ENCODE data around the gene ACTBL2. TPM values are rescaled to one million over a fixed set of nuclear protein-coding genes. Genes with fewer than 3 reads are reported as not detected.
"Not testable (repeated sequence)": the region's sequence is repeated elsewhere in the genome, so short reads cannot be mapped to it uniquely, and the experiment has no call there.

ACTBL2 gene
- 2.8 and 4.0 TPM in 2 replicates for total RNA-seq

DNA sequence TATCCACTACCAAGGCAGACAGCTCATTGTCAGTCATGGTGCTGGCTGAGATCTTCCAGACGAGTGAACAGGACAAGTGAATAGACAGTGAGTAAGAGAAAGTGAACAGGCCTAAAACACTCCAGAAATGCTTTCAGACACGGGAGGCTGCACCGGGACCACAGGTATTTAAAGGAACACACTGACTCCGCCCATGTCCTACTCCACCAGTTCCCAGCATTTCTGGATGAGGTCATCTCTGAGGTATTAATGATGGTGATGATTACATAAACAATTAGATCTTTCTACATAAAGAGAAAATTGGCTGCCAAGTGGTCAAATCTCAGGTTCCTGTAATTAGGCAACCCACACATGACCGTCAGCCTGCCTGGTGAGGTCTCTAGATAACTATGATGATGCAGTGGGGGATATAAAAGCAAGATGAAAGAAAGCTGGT lies at the start of gene ACTBL2:
TSS of gene ACTBL2 (minus strand) at position 141 of the 436 bp plus-strand sequence. CDS start at position 37, 104 bp downstream.
- no peak for DNase-seq (ENCODE audit: extremely low read depth, low read depth, low spot score)

DNA sequence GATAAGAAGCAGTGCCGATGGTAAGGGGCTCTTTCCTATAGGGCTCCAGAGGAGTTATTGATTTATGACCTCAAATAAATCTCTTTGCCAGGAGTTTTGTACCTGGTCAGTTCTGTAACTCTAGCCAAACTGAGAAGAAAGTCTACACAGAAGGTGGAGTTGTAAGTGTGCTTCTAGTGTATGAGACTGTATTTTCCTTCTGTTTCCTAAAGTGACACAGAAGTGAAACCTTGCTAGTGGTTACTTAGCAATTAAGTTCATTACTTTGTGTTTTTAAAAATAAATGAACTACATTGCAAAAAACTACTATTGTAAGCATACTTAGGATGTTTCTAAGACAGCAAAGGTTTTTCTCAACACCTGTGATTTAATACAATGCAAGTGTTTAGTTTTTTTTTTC lies 48.7 kb upstream of the ACTBL2 start:
- no peak for DNase-seq (ENCODE audit: extremely low read depth, low read depth, low spot score)

DNA sequence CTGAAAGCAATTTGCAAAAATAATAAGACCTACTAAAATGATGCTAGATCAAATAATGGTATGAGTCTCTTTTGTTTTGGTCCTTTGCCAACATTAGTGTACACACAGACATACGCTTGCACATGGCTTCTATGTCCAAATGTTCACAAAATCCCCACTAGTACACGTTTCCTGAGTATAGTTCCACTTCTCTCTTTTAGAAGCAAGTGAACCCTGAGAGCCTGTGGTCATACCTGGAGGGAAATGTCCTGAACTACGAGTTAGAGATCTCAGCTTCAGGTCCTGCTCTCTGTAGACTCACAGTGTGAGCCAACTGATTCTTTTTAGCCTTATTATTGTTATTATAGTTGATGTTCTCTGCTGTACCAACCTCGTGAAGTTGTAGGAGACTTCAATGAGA lies 47.3 kb upstream of the ACTBL2 start:
- no peak for DNase-seq (ENCODE audit: extremely low read depth, low read depth, low spot score)

DNA sequence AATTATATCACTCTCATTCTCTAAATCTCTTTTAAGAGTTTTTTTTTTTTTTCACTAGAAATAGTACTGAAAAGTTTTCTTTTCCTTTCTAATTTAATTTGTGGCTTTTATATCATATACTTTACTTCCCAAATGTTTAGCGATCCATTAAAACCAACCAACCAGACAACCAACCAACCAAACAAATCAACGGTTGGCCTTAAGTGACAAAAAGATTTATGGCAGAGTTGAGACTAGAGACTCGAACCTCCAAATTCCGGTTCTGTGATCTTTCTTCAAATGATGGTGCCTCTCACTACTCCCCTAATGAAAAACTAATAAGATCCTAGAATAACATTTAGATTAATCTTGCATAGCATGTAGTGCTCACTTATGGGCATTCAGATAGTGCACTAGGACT lies 45.3 kb upstream of the ACTBL2 start:
- no peak for DNase-seq (ENCODE audit: extremely low read depth, low read depth, low spot score)

DNA sequence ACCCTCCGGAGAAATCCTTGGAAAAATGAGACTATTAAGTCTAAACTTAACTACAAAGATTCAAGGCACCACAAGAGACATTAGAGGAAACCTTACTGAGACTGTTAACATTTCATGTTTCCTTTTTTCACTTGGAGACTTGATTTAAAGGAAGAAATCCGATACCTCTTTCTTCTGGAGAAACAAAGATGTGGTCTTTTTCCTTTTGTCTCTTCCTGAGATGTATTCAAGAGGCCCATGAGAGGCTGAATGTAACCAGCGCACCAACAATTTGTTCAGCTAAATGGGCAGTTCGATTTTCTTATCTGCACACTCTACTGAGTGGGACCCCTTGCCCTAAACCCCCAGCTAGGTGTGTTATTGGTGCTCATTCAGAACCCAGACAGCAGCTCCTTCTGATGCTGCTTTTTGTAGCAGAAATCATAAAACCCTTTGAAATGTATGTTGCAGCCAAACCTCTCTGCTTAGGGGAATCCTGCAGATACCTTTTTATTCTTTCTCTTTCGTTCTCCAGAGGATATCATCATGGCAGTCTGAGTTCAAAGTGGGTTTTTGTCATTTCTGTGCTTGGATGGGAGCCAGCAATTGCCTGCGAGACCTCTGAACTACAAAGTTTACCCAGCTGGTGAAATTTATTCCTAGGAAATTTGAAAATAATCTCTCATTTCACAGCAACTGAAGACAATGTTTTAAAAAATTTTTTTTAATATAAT lies 41.9 kb upstream of the ACTBL2 start:
- no peak for DNase-seq (ENCODE audit: extremely low read depth, low read depth, low spot score)

DNA sequence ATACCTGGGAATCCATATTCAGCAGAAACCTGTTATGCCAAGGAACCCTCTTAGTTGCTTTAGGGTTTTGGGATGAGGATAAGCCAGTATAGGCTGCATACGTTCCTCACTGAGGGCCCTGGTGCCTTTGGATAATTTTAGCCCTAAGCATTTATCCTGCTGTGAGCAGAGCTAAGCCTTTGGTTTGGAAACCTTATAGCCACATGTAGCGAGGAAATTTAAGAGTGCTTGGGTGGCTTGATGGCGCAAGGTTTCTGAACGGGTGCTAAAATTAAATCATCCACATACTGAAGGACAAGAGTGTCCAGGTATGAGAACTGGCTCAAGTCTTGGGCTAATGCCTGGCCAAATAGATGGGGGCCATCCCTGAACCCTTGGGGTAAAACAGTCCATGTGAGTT lies 39.9 kb upstream of the ACTBL2 start:
- DNase-seq (ENCODE audit: extremely low read depth, low read depth, low spot score): not testable (repeated sequence)

DNA sequence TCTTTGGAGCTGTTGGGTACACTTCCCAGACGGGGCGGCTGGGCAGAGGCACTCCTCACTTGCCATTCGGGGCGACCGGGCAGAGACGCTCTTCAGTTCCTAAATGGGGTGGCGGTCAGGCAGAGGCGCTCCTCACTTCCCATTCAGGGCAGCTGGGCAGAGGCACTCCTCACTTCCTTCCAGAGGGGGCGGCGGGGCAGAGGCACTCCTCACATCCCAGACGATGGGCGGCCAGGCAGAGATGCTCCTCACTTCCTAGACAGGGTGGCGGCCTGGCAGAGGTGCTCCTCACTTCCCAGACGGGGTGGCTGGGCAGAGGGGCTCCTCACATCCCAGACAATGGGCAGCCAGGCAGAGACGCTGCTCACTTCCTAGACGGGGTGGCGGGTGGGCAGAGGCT lies 35.8 kb upstream of the ACTBL2 start:
- not testable (repeated sequence) for DNase-seq (ENCODE audit: extremely low read depth, low read depth, low spot score)

DNA sequence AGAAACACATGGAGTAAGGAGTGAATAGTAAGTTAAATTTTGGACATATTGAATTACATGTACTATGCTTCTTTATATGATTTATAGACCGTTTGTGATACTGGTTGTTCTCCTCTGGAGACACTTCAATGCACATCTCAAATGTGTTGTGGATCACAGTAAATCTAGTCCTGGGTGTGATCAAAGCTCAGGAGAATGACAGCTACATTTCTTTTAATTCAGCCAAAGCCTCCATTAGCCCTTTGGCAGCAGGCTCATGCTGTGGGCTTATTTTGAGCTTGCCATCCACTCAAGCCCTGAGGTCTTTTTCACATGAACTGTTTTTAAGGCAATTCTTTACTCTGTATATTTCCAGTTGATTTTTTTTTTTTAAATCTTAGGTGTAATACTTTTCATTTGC lies 34.6 kb upstream of the ACTBL2 start:
- DNase-seq (ENCODE audit: extremely low read depth, low read depth, low spot score): no peak

DNA sequence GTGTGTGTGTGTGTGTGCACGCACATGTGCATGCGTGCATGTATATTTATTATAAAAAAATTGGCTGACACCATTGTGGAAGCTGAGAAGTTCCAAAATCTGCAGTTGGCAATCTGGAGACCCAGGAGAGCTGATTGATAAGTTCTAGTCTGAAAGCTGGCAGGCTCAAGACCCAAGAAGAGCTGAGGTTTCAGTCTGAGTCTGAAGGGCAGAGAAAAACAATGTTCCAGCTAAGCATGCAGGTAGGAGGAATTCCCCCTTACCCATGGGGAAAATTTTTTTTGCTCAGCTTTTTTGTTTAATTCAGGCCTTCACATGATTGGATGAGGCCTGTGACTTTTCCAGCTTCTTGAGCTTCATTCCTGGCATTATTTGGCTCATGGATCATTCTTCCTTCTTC lies 31.2 kb upstream of the ACTBL2 start:
- no peak for DNase-seq (ENCODE audit: extremely low read depth, low read depth, low spot score)

DNA sequence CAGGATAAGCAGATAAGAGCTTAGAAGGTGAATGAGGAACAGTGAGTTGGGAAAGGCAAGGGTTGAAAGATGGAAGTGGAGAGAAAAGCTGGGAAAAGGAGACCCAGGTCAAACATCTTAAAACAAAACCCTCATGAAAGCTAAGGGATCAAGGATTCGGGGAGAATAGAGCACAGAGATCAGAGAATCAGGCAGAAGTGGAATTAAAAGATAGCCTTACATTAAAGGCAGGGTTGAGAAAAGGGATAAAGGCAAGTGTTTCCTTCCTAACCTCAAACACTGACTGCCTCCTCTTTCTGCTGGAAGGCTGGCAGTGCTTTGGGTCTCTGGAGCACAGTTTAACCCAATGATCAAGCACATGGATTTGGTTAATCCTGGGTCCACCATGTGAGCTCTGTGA lies 28.7 kb upstream of the ACTBL2 start:
- no peak for DNase-seq (ENCODE audit: extremely low read depth, low read depth, low spot score)

DNA sequence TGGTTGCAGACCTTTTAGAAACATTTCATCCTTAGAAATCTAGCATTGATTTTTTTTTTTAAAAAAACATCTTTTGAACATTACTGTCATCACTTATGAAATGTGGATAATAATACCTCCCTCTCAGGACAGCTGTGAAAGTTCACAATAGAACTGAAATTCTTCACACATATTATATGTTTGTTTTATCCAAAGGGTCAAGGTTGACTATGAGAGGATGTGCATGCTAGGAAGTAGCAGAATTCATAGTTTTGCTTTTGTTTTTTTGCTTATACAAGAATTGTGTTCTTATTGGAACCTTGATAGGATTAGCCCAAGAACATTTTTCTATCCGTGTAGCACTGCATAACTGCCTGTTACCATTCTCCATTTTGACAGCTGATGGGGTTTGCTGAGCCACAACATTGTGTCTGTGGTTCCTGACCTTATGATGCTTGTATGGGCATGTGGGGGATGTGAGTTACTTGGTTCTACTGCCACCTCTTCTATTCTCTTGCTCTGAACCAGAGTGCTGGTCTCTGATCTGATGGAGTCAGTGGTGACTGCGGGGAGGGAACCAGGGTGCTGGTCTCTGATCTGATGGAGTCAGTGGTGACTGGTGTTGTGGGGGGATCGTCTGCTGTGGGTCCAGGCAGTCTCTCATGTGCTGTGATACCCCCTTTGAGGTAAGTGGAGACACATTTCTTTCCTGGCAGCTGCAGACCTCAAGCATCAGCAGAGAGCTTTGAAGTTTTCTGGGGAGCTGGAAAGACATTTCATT lies 27.1 kb upstream of the ACTBL2 start:
- no peak for DNase-seq (ENCODE audit: extremely low read depth, low read depth, low spot score)

DNA sequence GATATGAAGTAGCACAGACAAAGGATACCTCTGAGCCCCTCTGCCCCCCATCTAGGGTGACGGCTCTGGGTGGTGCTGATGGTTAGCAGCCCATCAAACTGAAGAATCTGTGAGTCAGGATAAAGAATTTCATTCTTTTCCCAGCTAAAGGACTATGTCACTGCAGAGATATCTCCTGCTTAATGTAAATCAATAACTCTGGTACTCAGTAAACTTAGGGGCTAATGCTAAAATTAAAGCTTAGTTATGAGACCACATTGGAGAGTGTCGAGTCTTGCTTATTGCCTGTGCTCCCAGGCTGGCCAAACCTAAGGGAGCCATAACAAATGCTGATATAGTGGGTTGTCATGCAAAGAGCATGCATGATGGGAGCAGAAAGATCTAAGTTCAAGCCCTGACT lies 25.6 kb upstream of the ACTBL2 start:
- no peak for DNase-seq (ENCODE audit: extremely low read depth, low read depth, low spot score)

DNA sequence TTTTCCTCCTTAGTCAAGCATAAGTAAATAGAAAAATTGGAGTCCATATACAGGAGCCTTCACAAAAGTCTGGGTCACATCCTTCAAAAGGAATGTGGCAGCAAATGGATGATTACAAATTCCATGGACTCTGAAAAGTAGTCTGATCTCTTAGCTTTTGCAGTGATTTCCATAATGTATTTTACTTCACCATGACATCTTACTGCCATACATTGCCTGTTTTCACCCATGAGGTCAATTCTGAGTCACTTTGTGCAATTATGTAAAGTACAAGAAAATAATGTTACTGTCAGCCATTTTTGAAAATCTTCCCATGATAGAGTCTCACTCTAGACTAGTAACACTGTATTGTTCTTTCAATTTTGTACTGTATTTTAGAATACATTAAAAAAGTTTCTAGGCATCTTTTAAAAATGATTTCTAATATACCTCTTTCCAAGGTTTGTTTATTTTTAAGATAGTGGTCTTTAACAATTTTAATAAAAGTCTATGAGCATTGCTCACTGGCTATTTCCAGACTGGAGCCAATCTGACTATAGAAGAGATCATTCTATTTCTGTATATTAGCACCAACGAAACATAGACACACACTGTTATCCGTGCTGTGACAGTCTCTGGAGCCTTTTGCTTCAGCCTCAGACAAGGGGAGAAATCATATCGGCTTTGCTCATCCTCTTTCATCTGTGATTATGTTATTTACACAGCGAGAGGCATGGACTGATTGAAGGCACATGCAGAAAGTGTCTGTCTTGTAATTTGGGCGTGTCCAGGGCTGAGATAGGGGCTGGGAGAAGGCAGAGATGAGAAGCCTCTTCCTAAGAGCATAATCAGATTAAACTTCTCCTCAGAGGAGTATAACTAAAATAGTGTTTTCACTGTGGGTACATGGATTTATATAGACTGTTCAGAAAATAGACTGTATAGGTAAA lies 22.9 kb upstream of the ACTBL2 start:
- no peak for DNase-seq (ENCODE audit: extremely low read depth, low read depth, low spot score)

DNA sequence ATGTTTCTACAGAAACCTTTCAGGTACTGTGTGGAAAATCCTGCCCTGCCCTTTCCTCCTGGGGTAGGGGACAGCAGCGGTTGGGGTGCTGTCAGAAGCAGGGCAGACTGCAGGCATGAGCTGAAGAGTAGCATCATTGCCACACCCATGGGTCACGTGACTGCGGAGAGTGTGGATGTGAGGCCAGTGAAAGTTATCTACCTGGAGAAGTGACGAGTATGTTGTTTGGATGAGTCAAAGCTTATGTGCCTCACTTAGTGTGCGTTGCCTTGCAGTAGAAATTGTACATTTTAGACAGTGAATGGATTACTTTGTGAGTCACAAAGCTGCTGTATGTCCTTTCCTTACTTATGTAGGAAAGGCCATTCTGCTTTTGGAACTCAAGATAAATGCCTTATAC lies 21.7 kb upstream of the ACTBL2 start:
- DNase-seq (ENCODE audit: extremely low read depth, low read depth, low spot score): no peak

DNA sequence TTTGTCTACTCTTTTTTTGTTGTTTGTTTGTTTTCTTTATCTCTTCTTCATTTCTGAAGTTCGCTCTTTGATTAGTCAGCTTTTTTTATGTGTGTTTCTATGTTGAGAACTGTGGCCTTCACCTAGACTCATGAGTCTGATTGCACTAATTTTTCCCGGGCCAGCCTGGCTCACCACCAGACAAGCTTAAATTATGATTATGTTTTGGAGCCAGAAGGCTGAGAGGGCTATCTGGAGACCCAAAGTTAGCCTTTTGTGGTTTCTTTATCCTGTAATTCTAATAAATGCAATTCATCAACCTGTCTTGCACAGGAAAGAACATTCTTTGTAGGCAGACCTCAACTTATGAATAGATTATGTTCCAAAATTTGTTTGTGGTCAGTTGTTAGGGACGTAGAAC lies 20.8 kb upstream of the ACTBL2 start:
- no peak for DNase-seq (ENCODE audit: extremely low read depth, low read depth, low spot score)

DNA sequence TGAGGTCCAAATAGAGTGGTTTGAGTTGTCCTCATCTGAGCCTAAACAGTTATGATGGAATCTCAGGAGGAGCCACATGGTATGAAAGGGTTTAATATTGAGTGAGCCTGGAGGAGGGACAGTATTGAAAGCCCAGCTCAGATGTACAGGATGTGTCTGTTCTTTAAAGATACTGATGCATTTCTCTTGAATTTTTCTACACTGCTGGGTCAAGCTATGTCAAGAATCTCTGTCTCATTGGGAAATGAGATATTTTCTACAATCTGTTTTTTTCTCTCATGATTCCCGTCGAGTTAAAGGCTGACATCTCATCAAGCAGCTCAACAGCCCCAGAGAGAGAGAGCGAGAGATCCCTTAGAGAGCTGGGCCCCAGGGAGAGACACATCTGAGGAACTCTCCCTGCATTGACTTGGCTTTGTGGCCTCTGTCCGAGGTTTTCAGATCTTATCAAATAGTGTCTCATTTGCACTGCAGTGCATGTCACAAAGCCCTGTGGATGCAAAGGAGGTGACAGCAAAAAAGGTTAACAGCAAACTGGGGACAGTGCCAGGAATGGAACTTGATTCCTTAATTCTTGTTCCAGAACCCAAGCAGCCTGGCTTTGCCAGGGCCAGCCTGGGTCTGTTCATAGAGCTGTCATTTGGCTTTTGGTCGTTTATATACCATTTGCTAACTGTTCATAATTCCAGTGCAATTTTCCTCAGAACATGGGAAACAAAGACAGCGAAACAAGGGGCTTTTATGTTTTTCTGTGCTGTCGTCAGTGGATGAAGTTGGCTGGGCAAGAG lies 19.0 kb upstream of the ACTBL2 start:
- DNase-seq (ENCODE audit: extremely low read depth, low read depth, low spot score): no peak

DNA sequence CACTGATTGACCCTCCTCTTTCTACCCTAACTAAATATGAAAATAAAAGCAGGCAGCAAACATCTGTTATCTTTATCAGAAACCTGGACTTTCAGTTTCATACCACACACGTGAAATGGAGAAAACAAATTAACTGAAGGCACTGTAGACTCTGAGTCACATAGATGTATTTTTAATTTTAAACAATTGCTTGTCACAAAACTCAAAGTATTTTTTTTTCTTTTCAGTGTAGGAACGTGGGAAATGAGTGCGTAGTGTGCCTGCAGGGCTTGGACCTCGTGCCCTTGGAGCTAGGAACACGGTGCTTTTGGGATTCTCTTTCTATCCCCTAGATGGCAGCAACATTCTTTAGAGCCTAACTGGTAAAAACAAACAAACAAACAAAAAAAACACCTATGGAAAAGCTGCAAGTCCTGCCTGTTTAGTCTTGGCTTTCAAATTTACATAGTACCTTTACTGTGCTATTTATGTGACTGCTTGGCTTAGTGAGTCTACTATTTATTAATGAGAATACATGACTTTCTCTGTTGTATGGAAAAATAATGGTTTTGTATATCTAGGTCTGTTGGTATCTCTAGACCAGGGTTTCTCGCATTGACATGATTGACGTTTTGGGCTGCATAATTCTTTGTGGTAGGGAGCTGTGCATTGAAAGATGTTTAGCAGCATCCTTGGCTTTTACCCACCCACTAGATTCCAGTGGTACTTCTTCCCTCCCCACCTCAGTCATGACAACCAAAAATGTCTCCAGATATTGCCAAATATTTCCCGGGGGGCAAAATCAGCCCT lies 16.8 kb upstream of the ACTBL2 start:
- DNase-seq (ENCODE audit: extremely low read depth, low read depth, low spot score): no peak

DNA sequence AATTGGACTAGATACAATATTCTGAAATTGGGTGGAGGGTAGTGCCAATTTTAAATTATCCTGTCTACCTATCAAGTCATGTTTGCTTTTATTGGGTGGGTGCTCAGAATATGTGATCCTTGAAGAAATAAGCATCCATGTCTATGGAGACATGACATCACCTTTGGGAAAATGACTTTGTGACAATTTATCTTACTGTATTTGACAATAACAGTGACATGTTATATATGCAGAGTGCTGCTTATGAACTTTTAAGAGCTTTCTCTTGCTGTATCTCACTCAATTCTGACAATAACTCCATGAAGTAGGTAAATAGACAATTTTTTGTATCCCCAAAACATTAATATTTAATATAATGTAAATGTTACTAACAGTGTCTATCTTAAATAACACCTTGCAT lies 15.1 kb upstream of the ACTBL2 start:
- DNase-seq (ENCODE audit: extremely low read depth, low read depth, low spot score): no peak

DNA sequence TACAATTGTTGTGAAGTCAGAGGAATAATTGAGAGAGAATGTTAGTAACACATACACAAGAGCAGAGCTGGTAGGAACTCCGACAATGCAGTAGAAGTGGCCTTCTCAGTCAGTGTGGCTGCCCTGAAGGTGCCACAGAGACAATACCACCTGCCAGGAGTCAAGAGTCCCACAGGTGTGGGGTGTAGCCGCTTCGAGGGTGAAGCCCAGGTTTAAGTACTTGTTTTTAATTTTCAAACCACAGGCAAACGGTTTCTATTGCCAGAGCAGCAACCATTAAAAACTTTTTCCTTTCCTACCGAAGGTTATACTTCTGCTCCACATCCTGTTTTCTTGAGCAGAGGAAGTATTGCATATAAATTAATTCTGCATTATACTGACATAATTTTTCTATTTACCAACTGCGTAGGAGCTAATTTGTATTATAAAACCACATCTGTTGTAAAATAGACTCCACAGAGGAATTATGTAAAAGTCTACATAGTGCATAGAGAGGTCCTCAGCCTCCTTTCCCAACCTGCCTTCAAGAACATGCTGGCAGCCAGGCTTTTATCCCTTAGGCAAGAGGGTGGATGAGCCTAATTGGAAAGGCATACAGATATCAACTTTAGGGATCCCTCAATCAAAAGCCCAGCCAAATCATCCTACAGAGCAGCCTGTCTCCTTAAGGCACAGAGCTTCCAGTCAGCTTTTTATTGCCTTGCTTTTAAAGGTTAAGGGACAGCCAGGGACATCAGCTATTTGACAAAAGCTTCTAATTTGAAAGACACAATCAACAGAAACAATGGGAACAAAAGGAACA lies 12.9 kb upstream of the ACTBL2 start:
- DNase-seq (ENCODE audit: extremely low read depth, low read depth, low spot score): no peak
